Tibial artery (tissue), 4 donors: ENCODE results near the gene MEIG1.
"Not testable (repeated sequence)": the region's sequence is repeated elsewhere in the genome, so short reads cannot be mapped to it uniquely, and the experiment has no call there.

Experiments used
- DNase-seq, 2 donors: peaks; one replicate each; pipeline ENCODE4 v3.0.0-alpha.2; 2019
- H3K27ac ChIP-seq, 2 donors: fragments of 200-600 bp; sonication (generic) in 1 of 2; 1 replicate in 1 of 2; 2 replicates in 1 of 2; pipeline ENCODE4 v1.5.1; 2018 to 2019; ENCODE audit warnings: mild to moderate bottlenecking in 1 of 2
- H3K27me3 ChIP-seq, 2 donors: fragments of 200-600 bp; sonication (generic) in 1 of 2; one replicate each; pipeline versions ENCODE4 v1.5.1 to v1.6.0; 2016 to 2019
- H3K36me3 ChIP-seq, 3 donors: fragments of 200-600 bp; sonication (generic) in 2 of 3; one replicate each; pipeline ENCODE4 v1.5.1; 2016 to 2019; ENCODE audit warnings: mild to moderate bottlenecking in 2 of 3
- H3K4me1 ChIP-seq, 4 donors: fragments of 200-600 bp; sonication (generic) in 2 of 4; 1 replicate in 3 of 4; 2 replicates in 1 of 4; pipeline ENCODE4 v1.5.1; 2016 to 2019
- H3K4me3 ChIP-seq, 2 donors: fragments of 200-600 bp; sonication (generic) in 1 of 2; 1 replicate in 1 of 2; 2 replicates in 1 of 2; pipeline ENCODE4 v1.5.1; 2018 to 2019; ENCODE audit warnings: mild to moderate bottlenecking in 2 of 2
- H3K9me3 ChIP-seq, 3 donors: fragments of 200-600 bp; sonication (generic) in 1 of 3; one replicate each; pipeline ENCODE4 v1.5.1; 2016 to 2019
- CTCF ChIP-seq, 2 experiments: fragments of 200-600 bp in 1 of 2; fragments of 450-650 bp in 1 of 2; IDR thresholded peaks; one replicate each; pipeline ENCODE4 v1.5.1; 2017 to 2019; ENCODE audit warnings: antibody characterized with exemption in 2 of 2, mild to moderate bottlenecking in 1 of 2, moderate library complexity in 1 of 2
- intact Hi-C: fragments of 100-400 bp; cut with DNase I; formaldehyde crosslinking; loops from one replicate; pipeline ENCODE4 v1.15.0; 2023; ENCODE audit warnings: low total_unique reads

Gene MEIG1

GRCh38 chr10:14958872-14959220 is 342 bp upstream of the MEIG1 start:
- Histone ChIP-seq H3K27ac (peak overlapping the region; percentile 90 to 99), H3K9me3 (no peaks in the 10 kb centered on the region), H3K4me3 (peak overlapping the region; percentile 68 to 77), H3K4me1 (peaks cover 0 to 18% (median 6%) of the 10 kb centered on the region in 4 donors), H3K36me3 (no peaks in the 10 kb centered on the region), H3K27me3 (no peaks in the 10 kb centered on the region)
- intact Hi-C loops = loop anchor here (10.0 kb wide), 1 partner anchor 136 kb away; the partner anchor contains the start of gene RPP38
- no peak for DNase-seq
- no peak for TF ChIP-seq CTCF (IDR thresholded peaks at IDR 0.05)

- intact Hi-C loops = no loop called here
- Histone ChIP-seq H3K9me3 (no peaks in the 10 kb centered on the region), H3K4me1 (no peaks in the 10 kb centered on the region), H3K27ac (no peak overlapping the region), H3K4me3 (no peak overlapping the region), H3K36me3 (no peaks in the 10 kb centered on the region), H3K27me3 (peaks cover 0 to 2% of the 10 kb centered on the region in 2 donors)
- DNase-seq = no peak
- TF ChIP-seq CTCF (IDR thresholded peaks at IDR 0.05) = no peak
Measured at GRCh38 chr10:14967897-14968296, 8.7 kb downstream of the MEIG1 start.

- intact Hi-C loops = no loop called here
- TF ChIP-seq CTCF (IDR thresholded peaks at IDR 0.05) = peak in 1 of 2 experiments; percentile 34
- H3K4me1 ChIP-seq = no peaks in the 10 kb centered on the region
- H3K27ac ChIP-seq = no peak overlapping the region
- H3K36me3 ChIP-seq = no peaks in the 10 kb centered on the region
- no peaks in the 10 kb centered on the region for H3K9me3 ChIP-seq
- no peak for DNase-seq
- no peak overlapping the region for H3K4me3 ChIP-seq
- peaks cover 0 to 11% of the 10 kb centered on the region in 2 donors for H3K27me3 ChIP-seq
Measured at GRCh38 chr10:14971867-14972448, 12.8 kb downstream of the MEIG1 start.

GRCh38 chr10:14974153-14974998 is 15.2 kb downstream of the MEIG1 start:
- H3K9me3 ChIP-seq, H3K27ac ChIP-seq, H3K4me1 ChIP-seq, H3K4me3 ChIP-seq, H3K36me3 ChIP-seq, intact Hi-C loops, DNase-seq: not testable (repeated sequence)
- peaks cover 0 to 11% of the 10 kb centered on the region in 2 donors for H3K27me3 ChIP-seq

GRCh38 chr10:14975672-14976273 is 16.6 kb downstream of the MEIG1 start:
- peaks cover 0 to 9% of the 10 kb centered on the region in 2 donors for H3K27me3 ChIP-seq
- no peak overlapping the region for H3K27ac ChIP-seq
- H3K4me1 ChIP-seq = no peaks in the 10 kb centered on the region
- intact Hi-C loops = no loop called here
- TF ChIP-seq CTCF (IDR thresholded peaks at IDR 0.05) = no peak
- no peaks in the 10 kb centered on the region for H3K9me3 ChIP-seq
- no peaks in the 10 kb centered on the region for H3K36me3 ChIP-seq
- no peak for DNase-seq
- H3K4me3 ChIP-seq = no peak overlapping the region

- no peak overlapping the region for H3K4me3 ChIP-seq
- intact Hi-C loops = loop anchor here (10.0 kb wide), 1 partner anchor 778 kb away; no protein-coding TSS in a partner anchor
- H3K4me1 ChIP-seq = no peaks in the 10 kb centered on the region
- H3K36me3 ChIP-seq = no peaks in the 10 kb centered on the region
- no peaks in the 10 kb centered on the region for H3K9me3 ChIP-seq
- no peak for TF ChIP-seq CTCF (IDR thresholded peaks at IDR 0.05)
- no peak overlapping the region for H3K27ac ChIP-seq
- H3K27me3 ChIP-seq = no peaks in the 10 kb centered on the region
- no peak for DNase-seq
Measured at GRCh38 chr10:14982744-14983143, 23.6 kb downstream of the MEIG1 start.

- intact Hi-C loops = loop anchor here (10.0 kb wide), 1 partner anchor 785 kb away; no protein-coding TSS in a partner anchor
- H3K4me3 ChIP-seq, DNase-seq, H3K9me3 ChIP-seq, H3K27ac ChIP-seq, H3K4me1 ChIP-seq, H3K27me3 ChIP-seq, H3K36me3 ChIP-seq: not testable (repeated sequence)
Measured at GRCh38 chr10:14989552-14989951, 30.4 kb downstream of the MEIG1 start.
